ENCODE measurements around the gene ACOX3. TPM values are rescaled to one million over a fixed set of nuclear protein-coding genes. Genes with fewer than 3 reads are reported as not detected.

Gene ACOX3
- total and polyA plus RNA-seq, 10 of the 15 experiments (the other 5 are each of a cell fraction or from before 2014, with no cell fraction given): 2.0 to 24.5 (median 14.0) TPM

- no peaks in the 10 kb centered on the region for H3K36me3 ChIP-seq (ENCODE audit: control insufficient read depth in 2 of 2, insufficient read depth in 2 of 2, low read length in 1 of 2)
- RAD21 ChIA-PET (ENCODE audit: unreplicated experiment): no interaction called here
- no peaks in the 10 kb centered on the region; a peak in 3 of 4 replicates for H3K27me3 ChIP-seq (replicated peaks in 1 of 2; ENCODE audit: control insufficient read depth in 2 of 2, insufficient read depth in 2 of 2, low read length in 1 of 2)
- WGBS (ENCODE audit: insufficient coverage, insufficient replicate concordance, low lambda C conversion rate, missing lambda C conversion rate): 10% methylated on average over 6 of the region's 6 CpGs
- H2AFZ ChIP-seq (ENCODE audit: control insufficient read depth, low read depth, low read length): no peak overlapping the region
- CTCF ChIA-PET: no interaction called here
- DNase-seq (ENCODE audit: low read depth, low spot score) (no peak), ATAC-seq (no peak), FAIRE-seq (no peak)
- no peak overlapping the region for H3K4me3 ChIP-seq
- in situ Hi-C loops (cut with MboI): no loop called here
- BruUV-seq (replicated peaks): no TSS peak
- SMC1A ChIA-PET (ENCODE audit: uncharacterized antibody, unreplicated experiment): no interaction called here
- no peaks in the 10 kb centered on the region for H3K4me1 ChIP-seq (ENCODE audit: control insufficient read depth, insufficient read depth, low read length)
- H3K9me3 ChIP-seq (replicated peaks; ENCODE audit: control insufficient read depth, insufficient read depth, low read length): no peaks in the 10 kb centered on the region
- H3K9ac ChIP-seq (ENCODE audit: control insufficient read depth, insufficient read depth, low read length): no peak overlapping the region
- TF ChIP-seq ZNF384 (IDR thresholded peaks at IDR 0.05; ENCODE audit: borderline replicate concordance, low read depth, low read length): no peak
- no peak for TF ChIP-seq POLR2A (IDR thresholded peaks at IDR 0.05; ENCODE audit: low read depth, low read length)
- TF ChIP-seq, protein P1, sequence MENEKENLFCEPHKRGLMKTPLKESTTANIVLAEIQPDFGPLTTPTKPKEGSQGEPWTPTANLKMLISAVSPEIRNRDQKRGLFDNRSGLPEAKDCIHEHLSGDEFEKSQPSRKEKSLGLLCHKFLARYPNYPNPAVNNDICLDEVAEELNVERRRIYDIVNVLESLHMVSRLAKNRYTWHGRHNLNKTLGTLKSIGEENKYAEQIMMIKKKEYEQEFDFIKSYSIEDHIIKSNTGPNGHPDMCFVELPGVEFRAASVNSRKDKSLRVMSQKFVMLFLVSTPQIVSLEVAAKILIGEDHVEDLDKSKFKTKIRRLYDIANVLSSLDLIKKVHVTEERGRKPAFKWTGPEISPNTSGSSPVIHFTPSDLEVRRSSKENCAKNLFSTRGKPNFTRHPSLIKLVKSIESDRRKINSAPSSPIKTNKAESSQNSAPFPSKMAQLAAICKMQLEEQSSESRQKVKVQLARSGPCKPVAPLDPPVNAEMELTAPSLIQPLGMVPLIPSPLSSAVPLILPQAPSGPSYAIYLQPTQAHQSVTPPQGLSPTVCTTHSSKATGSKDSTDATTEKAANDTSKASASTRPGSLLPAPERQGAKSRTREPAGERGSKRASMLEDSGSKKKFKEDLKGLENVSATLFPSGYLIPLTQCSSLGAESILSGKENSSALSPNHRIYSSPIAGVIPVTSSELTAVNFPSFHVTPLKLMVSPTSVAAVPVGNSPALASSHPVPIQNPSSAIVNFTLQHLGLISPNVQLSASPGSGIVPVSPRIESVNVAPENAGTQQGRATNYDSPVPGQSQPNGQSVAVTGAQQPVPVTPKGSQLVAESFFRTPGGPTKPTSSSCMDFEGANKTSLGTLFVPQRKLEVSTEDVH (IDR thresholded peaks at IDR 0.05; ENCODE audit: low read depth, partially characterized antibody): no peak
- no peak for TF ChIP-seq EZH2 (IDR thresholded peaks at IDR 0.05; ENCODE audit: borderline replicate concordance, control insufficient read depth, low read depth, low read length)
- TF ChIP-seq, protein P2, sequence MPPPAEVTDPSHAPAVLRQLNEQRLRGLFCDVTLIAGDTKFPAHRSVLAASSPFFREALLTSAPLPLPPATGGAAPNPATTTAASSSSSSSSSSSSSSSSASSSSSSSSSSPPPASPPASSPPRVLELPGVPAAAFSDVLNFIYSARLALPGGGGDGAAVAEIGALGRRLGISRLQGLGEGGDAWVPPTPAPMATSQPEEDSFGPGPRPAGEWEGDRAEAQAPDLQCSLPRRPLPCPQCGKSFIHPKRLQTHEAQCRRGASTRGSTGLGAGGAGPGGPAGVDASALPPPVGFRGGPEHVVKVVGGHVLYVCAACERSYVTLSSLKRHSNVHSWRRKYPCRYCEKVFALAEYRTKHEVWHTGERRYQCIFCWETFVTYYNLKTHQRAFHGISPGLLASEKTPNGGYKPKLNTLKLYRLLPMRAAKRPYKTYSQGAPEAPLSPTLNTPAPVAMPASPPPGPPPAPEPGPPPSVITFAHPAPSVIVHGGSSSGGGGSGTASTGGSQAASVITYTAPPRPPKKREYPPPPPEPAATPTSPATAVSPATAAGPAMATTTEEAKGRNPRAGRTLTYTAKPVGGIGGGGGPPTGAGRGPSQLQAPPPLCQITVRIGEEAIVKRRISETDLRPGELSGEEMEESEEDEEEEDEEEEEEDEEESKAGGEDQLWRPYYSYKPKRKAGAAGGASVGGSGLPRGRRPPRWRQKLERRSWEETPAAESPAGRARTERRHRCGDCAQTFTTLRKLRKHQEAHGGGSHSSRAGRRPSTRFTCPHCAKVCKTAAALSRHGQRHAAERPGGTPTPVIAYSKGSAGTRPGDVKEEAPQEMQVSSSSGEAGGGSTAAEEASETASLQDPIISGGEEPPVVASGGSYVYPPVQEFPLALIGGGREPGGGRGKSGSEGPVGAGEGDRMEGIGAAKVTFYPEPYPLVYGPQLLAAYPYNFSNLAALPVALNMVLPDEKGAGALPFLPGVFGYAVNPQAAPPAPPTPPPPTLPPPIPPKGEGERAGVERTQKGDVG (CRISPR knock-in tag; IDR thresholded peaks at IDR 0.05): no peak
- no peak for TF ChIP-seq IKZF1 (conservative IDR thresholded peaks at IDR 0.05)
- TF ChIP-seq GABPA (IDR thresholded peaks at IDR 0.05; ENCODE audit: low read depth): no peak
- TF ChIP-seq PKNOX1 (IDR thresholded peaks at IDR 0.05): no peak
- TF ChIP-seq ETV6 (conservative IDR thresholded peaks at IDR 0.05 in 1 of 2, IDR thresholded peaks at IDR 0.05 in 1 of 2; ENCODE audit: borderline replicate concordance in 1 of 2, low read depth in 1 of 2): no peak
- no peak for TF ChIP-seq SUZ12 (IDR thresholded peaks at IDR 0.05; ENCODE audit: unreplicated experiment)
- POLR2A ChIA-PET: no interaction called here
- intact Hi-C loops (cut with micrococcal nuclease; ENCODE audit: unreplicated experiment): no loop called here
- no peaks in the 10 kb centered on the region for H4K20me1 ChIP-seq (ENCODE audit: control insufficient read depth, insufficient read depth)
- no peaks in the 10 kb centered on the region for H3K79me2 ChIP-seq (ENCODE audit: control insufficient read depth, insufficient read depth, low read length)
- H3K27ac ChIP-seq (ENCODE audit: control insufficient read depth, insufficient read depth): no peak overlapping the region
- no peak overlapping the region for H3K4me2 ChIP-seq (ENCODE audit: control insufficient read depth, insufficient read depth)
These were observed 123.0 kb downstream of the ACOX3 start for GRCh38 chr4:8317474-8317873.
